CD4-positive, alpha-beta T cell treated with Interleukin-4 for 4 hours (primary cell): ENCODE measurements around the gene DDX10.
"Not testable (repeated sequence)": the region's sequence is repeated elsewhere in the genome, so short reads cannot be mapped to it uniquely, and the experiment has no call there.

Experiments used
- DNase-seq: peaks from one replicate; pipeline ENCODE4 v3.0.0-alpha.2; 2020

Gene DDX10

DNA sequence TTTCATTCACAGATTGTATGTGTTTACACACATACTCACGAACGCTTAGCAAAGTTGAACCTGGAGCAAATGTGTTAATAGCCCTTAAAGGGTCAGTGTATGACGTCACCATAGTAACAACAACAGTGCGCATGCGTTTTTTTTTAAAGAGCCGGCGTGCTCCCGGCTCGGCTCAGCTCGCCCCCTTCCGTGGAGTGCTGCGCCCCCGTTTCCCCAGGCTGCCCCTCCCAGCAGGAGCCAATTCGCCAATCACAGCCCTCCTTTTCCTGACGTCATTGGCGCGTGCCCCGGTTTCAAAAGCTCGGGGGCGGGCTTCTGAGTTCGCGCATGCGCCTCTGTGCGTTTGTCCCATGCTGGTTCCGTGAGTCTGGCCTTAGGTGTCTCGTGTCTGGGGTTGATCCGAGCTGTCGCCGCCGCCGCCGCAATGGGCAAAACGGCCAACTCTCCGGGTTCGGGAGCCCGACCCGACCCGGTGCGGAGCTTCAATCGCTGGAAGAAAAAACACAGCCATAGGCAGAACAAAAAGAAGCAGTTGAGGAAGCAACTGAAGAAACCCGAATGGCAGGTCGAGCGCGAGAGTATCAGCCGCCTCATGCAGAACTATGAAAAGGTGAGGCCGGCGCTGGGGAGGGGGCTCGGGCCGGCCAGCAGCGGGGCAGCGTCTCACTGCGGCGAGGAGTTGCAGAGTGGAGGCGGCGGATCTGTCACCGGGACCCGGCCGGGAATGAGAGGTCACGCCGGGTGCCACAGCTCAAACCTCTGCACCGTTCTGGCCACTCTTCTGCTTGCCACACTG is at the start of gene DDX10:
TSS of gene DDX10 (plus strand) at position 340 of the 796 bp plus-strand sequence. CDS start at position 425, 85 bp downstream.
- peak; percentile 98 for DNase-seq

DNA sequence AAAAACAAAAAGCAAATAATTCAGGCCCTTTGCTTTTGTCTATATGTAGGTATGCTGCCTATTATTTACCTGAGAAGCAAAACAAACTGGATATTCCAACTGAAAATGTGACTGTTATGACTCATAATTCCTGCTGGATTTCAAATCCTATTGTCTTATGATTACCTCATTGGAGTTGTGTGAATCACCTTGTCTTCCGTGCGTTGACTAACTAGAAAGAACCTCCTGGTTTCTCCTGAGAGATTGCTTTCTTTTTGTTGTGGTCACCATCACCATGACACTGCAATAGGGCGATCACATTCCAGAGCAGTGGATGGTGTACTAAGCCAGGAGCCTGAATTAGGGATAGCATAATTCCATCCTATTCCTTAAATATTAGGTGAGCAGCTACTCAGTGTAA is 48.3 kb upstream of the DDX10 start:
- DNase-seq = no peak

DNA sequence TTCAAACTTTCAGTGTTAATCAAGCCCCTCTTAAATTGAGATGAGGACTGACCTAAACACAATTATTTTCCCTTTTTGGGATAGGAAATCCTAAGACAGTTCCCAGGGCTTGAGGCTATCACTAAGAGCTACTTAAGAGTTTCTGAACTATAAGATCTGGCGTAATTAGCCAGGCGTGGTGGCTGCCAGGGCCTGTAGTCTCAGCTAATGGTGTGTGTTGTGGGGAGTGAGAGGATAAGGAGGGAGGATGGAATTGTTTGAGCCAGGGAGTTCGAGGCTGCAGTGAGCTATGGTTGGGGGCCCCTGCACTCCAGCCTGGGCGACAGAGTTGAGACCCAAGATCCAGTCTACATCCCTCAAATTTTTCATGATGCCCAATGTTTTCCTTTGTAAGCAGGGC is 47.8 kb upstream of the DDX10 start:
- no peak for DNase-seq

DNA sequence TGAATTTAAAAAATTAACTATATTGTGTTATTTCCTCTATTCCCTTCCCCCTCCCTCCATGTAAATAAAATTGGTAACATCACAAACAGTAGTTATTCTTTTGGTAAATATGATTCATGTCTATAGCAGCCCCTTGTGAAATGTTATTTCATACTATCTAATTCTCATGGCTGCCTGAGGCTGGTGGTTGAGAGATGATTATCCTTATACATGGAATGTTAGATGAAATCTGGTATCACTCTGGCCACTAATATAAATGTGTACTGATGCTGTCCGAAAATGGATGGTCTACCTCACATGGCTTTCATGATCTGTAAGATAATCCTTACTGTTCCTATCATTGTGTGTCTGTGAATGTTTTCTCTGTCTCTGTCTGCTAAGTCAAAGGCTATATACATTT is 46.3 kb upstream of the DDX10 start:
- DNase-seq = no peak

DNA sequence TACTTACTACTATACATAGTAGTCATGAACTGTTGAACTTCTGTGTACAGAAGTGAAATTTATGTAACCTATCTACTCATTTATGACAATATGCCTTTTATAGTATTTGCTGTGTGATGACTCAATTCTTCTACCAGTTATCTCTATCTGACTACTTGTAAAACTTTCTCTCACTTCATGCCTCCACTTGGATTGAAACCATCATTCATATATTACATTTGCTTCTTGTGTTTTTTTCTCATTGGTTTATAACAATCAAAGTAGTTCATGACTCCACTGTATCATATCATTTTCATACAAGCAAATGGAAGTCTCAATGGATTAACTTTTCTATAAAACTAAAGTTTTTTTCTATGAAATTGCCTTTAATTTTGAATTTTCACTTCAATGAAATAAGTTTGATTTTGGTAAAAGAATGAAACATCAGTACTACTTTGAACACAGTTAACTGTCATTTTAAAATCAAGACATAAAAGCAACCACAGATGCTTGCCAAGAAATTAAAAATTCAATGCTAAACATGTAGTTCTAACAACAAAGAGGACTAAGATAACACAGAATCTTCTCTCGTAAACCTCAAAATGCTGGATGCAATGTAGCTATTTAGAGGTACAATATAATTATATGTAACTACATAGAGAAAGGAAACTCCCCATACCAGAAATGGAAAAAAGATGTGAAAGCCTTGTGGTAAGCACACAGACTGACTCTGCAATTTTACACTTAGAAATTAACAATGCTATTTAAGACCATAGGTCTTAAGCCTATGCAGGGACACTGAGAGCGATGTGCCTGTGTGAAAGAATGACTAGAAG is 43.7 kb upstream of the DDX10 start:
- no peak for DNase-seq

DNA sequence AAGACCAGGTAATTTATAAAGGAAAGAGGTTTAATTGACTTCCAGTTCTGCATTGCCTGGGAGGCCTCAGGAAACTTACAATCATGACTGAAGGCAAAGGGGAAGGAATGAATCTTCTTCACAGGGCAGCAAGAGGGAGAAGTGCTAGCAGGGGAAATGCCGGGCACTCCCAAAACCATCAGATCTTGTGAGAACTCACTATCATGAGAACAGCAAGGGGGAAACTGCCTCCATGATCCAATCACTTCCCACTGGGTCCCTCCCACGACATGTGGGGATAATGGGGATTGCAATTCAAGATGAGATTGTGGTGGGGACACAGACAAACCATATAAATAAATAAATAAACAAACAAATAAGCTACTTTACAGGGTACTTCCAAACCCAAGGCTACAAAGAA is 42.5 kb upstream of the DDX10 start:
- DNase-seq = no peak

DNA sequence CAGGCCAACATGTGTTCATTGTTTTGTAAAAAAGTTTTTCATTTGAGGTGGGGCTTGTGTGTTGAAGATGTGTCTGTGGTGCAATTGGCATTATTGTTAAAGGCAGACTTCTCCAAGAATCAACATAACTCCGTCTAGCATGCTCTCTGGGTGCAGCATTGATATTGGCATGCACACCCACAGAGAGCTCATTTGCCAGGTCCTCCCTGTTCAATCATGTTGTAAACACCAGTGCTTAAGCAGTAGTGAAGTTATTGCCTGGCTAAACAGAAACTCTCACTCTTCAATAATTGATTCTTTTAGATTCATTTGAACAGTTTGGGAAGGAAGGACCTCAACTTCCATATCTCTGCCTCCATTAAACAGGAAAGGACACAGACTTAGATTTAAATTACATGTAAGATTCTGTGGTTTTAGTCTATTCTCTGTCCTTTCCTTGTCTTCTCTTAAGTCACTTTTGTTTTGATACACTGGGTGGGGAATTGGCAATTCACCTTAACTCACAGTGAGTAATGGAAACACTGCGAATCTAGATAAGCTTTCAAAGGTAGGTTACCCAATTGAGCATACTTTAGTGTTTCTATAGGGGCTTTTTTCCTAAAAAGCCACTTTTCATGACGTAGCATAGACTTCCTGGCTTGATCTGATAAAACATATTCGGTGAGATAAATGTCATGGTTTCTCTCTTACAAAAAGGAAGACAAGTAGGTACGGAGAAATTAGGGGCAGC is 40.5 kb upstream of the DDX10 start:
- peak; percentile 5 for DNase-seq

DNA sequence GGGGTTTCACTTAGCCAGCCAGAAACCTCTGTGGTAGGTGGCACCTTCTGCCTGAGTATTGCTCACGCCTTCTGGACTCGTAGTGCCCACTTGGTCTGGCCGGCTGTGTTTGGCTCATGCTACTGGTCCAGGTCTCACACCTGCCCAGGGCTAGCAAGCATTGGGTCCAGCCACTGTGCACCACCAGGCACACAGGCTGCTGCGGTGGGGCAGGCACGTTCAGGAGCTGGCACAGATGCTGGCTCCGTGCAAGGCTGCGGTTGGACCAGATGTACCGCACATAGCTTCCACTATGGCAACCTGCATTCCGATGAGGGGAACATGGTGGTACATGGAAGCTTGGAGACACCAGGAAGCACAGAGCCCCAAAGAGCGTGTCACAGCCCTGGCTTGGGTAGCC is 36.5 kb upstream of the DDX10 start:
- DNase-seq = no peak

DNA sequence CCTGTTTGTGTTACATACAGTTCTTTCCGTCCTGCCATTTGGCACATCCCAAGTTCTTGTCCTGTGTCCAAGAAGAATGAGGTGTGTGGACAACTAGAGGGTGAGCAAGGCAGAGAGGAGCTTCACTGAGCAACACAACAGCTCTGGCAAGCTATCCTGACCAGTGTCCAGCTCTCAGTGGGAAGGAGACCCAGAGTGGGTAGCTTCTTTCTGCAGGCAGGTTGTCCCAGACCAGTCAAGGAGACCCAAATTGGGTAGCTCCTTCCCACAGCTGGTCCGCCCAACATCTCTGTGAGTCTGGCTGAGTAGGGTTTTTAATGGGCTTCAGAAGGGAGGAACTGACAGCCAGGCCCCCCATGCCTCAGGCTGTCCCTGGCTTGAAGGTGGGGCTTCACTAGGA is 36.1 kb upstream of the DDX10 start:
- DNase-seq = no peak

DNA sequence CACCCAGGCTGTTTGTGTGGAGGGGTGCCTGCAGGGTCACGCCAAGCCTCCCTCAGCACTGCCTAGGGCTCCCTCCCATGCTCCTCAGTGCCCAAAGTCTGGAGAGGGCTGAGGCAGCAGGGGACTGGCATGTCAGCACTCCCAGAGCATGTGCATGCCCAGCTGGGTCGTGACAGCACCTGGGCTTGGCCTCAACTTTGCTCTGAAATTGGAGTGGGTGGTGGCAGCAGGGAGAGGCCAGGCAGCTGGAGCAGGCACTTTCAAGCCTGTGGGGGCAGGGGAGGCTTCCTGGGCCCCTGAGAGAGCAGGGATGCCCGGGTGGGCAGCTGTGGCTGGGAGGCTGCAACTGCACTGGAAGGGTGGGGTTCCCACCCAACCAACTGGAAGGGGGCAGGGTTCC is 35.6 kb upstream of the DDX10 start:
- no peak for DNase-seq

DNA sequence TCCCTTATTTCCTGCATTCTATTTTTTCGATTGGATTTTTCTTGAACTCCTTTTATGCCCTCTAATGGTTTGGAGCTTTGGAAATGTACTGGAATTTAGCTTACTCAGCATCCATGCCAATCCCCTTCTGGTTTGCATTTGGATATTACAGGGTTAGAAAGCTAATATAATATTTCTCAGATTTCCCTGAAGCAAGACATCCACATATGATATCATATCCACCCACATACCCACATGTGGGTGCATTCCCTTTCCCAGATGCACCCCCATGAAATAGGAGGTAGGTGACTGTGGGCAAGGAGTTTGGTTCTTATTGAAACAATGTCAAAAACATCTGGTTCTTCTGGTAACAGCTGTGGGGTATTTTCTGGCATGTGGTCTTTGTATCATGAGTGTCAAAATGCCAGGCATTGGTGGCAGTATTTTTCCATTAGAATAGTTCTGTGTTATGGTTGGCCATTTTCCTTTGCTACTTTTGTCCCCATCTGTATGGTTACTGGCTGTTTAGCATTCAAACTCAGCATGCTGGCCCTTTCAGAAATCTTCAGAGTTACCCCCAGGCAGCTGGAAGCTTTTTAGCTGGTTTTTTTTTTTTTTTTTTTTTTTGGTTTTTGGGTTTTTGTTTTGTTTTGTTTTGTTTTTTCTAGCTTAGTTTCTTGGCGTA is 32.7 kb upstream of the DDX10 start:
- no peak for DNase-seq

DNA sequence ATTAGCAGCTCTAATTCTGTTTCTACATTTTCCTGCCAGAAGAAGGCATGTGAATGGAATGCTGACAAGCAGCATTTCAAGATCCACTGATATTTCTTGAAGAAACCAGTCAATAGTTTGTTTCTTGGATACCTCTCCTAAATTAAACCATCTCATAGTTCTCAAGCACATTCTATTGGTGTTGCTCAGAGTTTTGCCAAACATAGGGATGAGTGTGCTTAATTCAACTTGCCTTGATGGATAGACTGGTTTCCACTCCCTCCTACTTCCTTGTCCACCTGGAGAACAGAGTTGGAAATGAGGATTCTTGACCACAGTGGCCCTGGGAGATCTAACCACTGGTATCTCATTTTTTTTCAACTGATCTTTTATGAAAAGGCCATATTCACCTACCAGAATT is 29.8 kb upstream of the DDX10 start:
- no peak for DNase-seq

DNA sequence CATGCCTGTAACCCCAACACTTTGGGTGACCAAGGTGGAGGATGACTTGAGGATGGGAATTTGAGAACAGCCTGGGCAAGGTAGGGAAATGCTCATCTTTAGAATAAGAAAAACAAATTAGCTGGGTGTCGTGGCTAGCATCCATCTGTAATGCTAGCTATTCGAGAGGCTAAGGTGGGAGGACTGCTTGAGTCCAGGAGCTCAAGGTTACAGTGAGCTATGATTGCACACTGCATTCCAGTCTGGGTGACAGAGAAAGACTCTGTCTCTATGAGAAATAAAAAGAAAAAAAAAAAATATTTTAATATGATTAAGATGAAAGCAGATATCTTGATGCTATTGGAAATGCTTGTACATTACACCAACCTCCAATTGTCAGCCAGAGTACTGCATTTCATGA is 28.6 kb upstream of the DDX10 start:
- no peak for DNase-seq

DNA sequence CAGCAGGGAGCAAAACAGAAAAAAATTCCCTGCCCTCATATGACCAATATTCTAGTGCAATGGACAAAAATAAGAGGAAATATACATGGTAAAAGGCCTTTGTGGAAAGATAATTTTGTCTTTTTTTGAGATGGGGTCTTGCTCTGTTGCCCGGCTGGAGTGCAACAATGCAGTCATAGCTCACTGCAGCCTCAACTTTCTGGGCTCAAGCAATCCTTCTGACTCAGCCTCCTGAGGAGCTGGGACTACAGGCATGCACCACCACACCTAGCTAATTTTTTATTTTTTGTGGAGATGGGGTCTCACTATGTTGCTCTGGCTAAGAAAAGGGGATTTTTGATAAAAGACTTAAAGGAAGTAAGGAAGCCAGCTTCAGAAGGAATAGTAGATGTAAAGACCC is 25.7 kb upstream of the DDX10 start:
- DNase-seq = no peak

DNA sequence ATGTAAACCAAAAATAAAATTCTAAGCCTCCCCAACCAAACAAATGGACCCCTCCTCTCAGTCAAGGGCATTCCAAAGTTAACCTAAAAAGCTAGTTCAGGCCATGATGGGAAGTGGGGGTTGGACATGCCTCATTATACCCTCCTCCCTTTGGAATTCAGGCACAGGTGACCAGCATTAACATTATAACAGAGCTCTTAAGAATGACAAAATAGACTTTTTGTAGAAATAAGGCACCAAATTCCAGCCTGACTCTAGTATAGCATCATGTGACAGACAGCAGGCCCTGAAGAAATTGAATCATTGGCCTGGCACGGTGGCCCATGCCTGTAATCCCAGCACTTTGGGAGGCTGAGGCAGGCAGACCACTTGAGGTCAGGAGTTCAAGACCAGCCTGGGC is 23.1 kb upstream of the DDX10 start:
- DNase-seq = not testable (repeated sequence)

DNA sequence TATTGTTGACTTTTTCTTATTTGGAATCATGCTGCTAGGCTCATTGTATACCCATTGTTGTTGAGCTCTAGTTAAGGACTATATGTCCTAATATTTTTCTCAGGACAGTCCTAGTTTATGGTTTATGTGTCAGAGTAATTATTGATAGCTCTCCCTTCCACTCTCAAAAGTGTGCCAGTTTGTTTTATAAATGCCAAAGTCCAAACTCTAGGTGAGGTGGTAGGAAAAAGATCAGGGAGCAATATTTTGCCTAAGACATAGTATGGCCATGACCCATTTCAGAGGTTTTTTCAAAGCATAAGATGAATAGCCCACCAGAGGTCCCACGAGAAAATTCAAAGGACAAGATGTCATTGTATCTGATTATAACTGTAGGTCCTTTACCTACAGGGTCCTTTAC is 20.9 kb upstream of the DDX10 start:
- DNase-seq = no peak

DNA sequence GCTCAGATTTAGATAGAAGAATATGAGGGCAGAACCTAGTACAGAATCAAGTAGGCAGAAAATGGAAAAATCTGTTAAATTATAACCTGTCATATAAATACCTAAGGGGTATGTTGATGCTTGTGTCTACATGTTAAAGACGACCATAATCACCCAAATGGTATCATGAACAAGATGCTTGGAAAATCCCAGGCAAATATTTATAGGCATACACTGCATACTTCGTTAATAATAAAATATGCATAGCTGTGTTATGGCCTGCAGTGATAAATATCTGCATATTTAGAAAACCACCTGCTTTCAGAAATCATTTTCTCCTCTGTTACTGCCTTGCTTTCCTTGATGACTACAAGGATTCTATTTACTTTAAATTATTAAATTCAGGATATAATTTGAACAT is 18.9 kb upstream of the DDX10 start:
- DNase-seq = no peak

DNA sequence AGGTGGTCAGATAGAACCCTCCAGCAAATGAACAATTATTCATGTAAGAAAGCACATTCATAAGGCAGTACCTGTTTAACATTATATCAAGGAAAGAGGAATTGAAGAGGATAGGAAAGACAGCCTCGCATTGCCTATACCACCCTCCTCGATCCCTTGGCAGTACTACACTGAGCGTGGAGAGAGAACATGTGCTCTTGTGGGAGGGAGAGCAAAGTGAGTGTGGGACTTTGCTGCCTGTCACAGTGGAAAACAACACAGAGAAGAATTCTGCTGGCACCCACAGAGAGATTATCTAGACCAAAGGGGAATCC is 17.5 kb upstream of the DDX10 start:
- DNase-seq = no peak

DNA sequence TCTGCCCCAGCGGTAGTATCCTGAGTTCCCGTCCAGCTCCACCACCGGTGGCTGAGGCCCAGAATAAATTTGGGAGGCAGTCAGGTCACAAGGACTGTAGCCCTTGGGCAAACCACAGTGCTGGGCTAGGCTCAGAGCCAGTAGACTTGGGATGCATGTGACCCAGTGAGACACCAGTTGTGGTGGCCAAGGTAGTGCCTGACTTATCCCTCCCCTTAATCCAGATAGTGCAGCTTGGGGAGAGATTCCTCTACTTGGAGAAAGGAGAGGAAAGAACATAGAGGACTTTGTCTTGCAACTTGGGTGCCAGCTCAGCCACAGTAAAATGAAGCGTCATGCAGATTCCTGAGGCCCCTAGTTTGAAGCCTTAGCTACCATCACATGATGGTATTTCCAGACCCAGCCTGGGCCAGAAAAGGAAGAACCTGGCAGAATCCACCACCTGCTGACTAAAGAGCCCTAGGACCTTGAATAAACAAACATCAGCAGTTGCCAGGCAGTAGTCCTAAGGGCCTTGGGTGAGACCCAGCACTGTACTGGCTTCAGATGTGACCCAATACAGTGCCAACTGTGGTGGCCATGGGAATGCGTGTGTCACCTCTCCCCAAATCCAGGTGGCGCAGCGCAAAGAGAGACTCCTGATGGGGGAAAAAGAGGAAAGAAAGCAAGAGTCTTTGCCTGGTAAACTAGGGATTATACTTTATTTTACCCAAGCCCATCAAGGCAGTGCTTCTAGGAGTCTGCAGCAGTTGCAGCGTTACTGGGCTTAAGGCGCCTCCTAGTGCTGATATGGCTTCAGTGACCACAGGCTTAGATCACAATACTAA is 17.0 kb upstream of the DDX10 start:
- DNase-seq = peak; percentile 52

DNA sequence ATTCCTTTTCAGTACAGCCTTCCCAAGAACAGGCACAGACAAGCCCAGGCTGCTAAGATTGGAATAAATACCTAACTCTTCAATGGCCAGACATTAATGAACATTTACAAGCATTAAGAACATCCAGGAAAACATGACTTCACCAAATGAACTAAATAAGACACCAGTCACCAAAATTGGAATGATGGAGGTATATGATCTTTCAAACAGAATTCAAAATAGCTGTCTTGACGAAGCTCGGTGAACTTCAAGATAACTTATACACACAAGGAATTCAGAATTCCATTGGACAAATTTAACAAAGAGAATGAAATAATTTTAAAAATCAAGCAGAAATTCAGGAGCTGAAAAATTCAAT is 16.4 kb upstream of the DDX10 start:
- DNase-seq = no peak

DNA sequence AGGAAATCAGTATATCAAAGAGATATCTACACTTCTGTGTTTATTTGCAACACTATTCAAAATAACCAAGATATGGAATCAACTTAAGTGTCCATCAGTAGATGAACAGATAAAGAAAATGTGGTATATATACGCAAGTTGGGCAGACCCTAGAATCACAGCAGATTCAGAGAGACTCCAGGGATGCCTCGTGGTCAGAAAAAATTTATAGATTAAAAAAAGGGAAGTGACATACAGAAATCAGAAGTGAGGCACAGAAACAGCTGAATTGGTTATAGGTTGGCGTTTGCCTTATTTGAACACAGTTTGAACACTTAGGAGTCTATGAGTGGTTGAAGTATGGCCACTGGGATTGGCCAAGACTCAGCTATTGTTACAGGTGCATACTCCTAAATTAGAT is 10.8 kb upstream of the DDX10 start:
- not testable (repeated sequence) for DNase-seq

DNA sequence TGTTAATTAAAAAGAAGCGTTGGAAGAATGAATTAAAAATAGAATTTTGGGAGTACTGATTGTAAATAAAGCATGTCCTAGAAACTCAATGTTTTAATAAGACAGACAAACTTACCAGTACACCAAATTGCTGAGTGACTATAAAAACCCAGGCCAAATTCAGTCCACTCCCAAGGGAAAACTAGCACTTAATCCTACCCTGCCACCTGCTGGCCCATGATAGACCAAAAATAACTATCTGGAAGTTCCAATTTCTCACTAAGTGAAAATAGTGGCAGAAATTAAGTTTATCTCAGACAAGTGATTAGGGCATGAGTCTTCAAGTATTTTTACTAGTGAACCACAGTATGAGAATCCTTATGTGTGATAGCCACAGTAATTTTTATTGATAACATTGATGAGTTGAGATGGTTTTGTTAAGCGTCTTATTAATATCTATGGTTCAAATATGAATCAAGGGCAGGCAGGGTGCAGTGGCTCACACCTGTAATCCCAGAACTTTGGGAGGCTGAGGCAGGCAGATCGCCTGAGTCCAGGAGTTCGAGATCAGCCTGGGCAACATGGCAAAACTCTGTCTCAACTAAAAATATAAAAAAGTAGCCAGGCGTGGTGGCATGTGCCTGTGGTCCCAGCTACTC is 9.8 kb upstream of the DDX10 start:
- DNase-seq = peak; percentile 25
